Heart left ventricle (tissue), 16 donors: ENCODE measurements around the gene PCMTD2. TPM values are rescaled to one million over a fixed set of nuclear protein-coding genes. Genes with fewer than 3 reads are reported as not detected.

Experiments
- ATAC-seq, 4 donors: fragments of 200-7000 bp; cut with Tn5 transposase; one replicate each; pipeline ENCODE4 v1.9.1; 2020 to 2022; ENCODE audit warnings: moderate library complexity in 4 of 4, mild to moderate bottlenecking in 3 of 4, moderate number of reproducible peaks in 1 of 4
- DNase-seq, 5 donors: peaks; one replicate each; pipeline ENCODE4 v3.0.0-alpha.2; 2020
- H3K27ac ChIP-seq, 12 donors: fragments of 200-600 bp; sonication (generic) in 4 of 12; one replicate each; pipeline versions ENCODE4 v1.5.0 to v1.8.0; 2016 to 2022; ENCODE audit warnings: mild to moderate bottlenecking in 2 of 12
- H3K27me3 ChIP-seq, 9 donors: fragments of 200-600 bp; sonication (generic) in 2 of 9; one replicate each; pipeline versions ENCODE4 v1.5.1 to v1.8.0; 2016 to 2022; ENCODE audit warnings: mild to moderate bottlenecking in 3 of 9
- H3K36me3 ChIP-seq, 9 donors: fragments of 200-600 bp; sonication (generic) in 2 of 9; one replicate each; pipeline versions ENCODE4 v1.5.0 to v1.8.0; 2018 to 2022; ENCODE audit warnings: mild to moderate bottlenecking in 2 of 9
- H3K4me1 ChIP-seq, 12 donors: fragments of 200-600 bp; sonication (generic) in 4 of 12; one replicate each; pipeline versions ENCODE4 v1.5.0 to v1.8.0; 2016 to 2022; ENCODE audit warnings: mild to moderate bottlenecking in 3 of 12
- H3K4me3 ChIP-seq, 12 donors: fragments of 200-600 bp; sonication (generic) in 4 of 12; one replicate each; pipeline versions ENCODE4 v1.5.0 to v1.8.0; 2017 to 2022; ENCODE audit warnings: mild to moderate bottlenecking in 9 of 12, moderate library complexity in 4 of 12
- H3K9me3 ChIP-seq, 12 donors: fragments of 200-600 bp; sonication (generic) in 4 of 12; one replicate each; pipeline versions ENCODE4 v1.5.0 to v1.8.0; 2016 to 2022; ENCODE audit warnings: mild to moderate bottlenecking in 1 of 12
- CTCF ChIP-seq, 12 donors: fragments of 200-600 bp; sonication (generic) in 4 of 12; IDR thresholded peaks; one replicate each; pipeline versions ENCODE4 v1.5.0 to v1.8.0; 2018 to 2022; ENCODE audit warnings: antibody characterized with exemption in 12 of 12, mild to moderate bottlenecking in 5 of 12
- POLR2A ChIP-seq, 2 donors: fragments of 450-650 bp; IDR thresholded peaks; one replicate each; pipeline ENCODE4 v1.6.1; 2017; ENCODE audit warnings: antibody characterized with exemption in 2 of 2, mild to moderate bottlenecking in 2 of 2, moderate library complexity in 2 of 2
- WGBS, 4 donors: extraction: QIAGEN DNeasy Blood & Tissue Kit in 2 of 4; methylation state at CpG; one replicate each; pipeline versions ENCODE4 v1.1.5 to v1.1.7; 2013 to 2018; 5-methylcytosine and 5-hydroxymethylcytosine counted together
- intact Hi-C, 10 donors: fragments of 100-400 bp; cut with DNase I; formaldehyde crosslinking; loops; one replicate each; pipeline versions ENCODE4 v1.11.1 to v1.14.2; 2022
- polyA plus RNA-seq, 2 donors: library from polyadenylated mRNA; stranded (reverse); fragments of 200-250 nt; gene quantifications; one replicate each; pipeline ENCODE4 v1.2.3, GENCODE V29; 2013
- total RNA-seq, 9 donors: library from RNA; depleted of rRNA in 2 of 9; stranded (reverse); fragments of >200 nt in 2 of 9; fragmentation: NEBNext Ultra II Directional in 3 of 9; extraction: Animal tissue kit (Norgen Biotek cat#: 25700) in 3 of 9; gene quantifications; one replicate each; pipeline versions ENCODE4 v1.1.0 to v1.2.4, GENCODE V29; 2016 to 2023
- donor health status: ischemic (EF 13 %, LVEDD 7.1; RV severe dilation, severe dysfunction).
- donor health status: healthy with polysubstance abuse.
- donor health status: DM: no; HTN: yes; CAD: no.
- donor health status: DM: no; HTN: no; CAD: no.
- donor health status: ischemic (EF 25% LVEDD 6.9; RV normal size, moderate dysfunction).
- donor health status: ischemic (EF 25% LVEDD 5.7; RV mildly dilated, moderate dysfunction).
- donor health status: healthy.
- donor health status: DM: yes; HTN: yes; CAD: no.
- donor health status: ischemic (EF 35%, LVEDD 5.7; RV mildly dilated, moderate dysfunction).
- donor health status: nonischemic (EF 11% LVEDD 7.7; RV severe dilation, severe dysfunction).
- donor health status: DM: yes; HTN: yes; CAD: no.
- donor health status: PGD.
- donor health status: ischemic (EF 29% LVEDD 5.4; RV normal size, mild dysfunction).
- donor health status: nonischemic (EF 23%, LVEDD 6.1; RV moderate dilation, normal function).

The PCMTD2 gene
- total and polyA plus RNA-seq, 11 donors: 23.9 to 128 (median 59.3) TPM

GRCh38 chr20:64217539-64218221 is 37.9 kb upstream of the PCMTD2 start:
- DNase-seq (no peak), ATAC-seq (no peak)
- Histone ChIP-seq H3K27ac (no peak overlapping the region), H3K4me3 (no peak overlapping the region), H3K27me3 (peaks cover 0 to 3% (median 0%) of the 10 kb centered on the region in 9 donors), H3K9me3 (no peaks in the 10 kb centered on the region), H3K36me3 (no peaks in the 10 kb centered on the region), H3K4me1 (peaks cover 0 to 33% (median 23%) of the 10 kb centered on the region in 12 donors)
- intact Hi-C loops: no loop called here
- 61 to 75% (median 69%) methylated on average over 12 to 13 of the region's 13 CpGs for WGBS, 4 donors
- TF ChIP-seq POLR2A (IDR thresholded peaks at IDR 0.05) (no peak), CTCF (IDR thresholded peaks at IDR 0.05) (no peak)

DNA sequence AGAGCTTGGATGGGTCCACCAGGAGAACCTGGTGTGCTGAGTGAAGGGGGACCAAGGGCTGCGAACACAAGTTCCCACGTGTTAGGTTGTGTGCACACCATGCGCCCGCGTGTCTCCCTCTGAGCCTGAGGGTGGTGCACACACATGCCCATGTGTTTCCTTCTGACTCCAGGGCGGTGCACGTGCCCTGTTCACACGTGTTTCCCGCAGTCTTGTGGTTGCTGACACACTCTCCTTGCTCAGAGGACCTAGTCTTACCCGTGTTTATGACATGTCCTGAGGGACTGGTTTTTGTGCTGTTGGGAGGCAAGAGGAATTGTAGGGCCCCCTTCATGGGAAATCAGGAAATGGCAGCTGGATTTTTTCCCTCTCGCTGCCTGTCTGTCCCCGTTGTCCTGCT is 36.3 kb upstream of the PCMTD2 start:
- intact Hi-C loops: no loop called here
- DNase-seq: no peak
- WGBS, 4 donors: 79 to 85% (median 80%) methylated on average over 11 to 12 of the region's 12 CpGs

GRCh38 chr20:64219730-64220129 is 35.8 kb upstream of the PCMTD2 start:
- Histone ChIP-seq H3K4me3 (no peak overlapping the region), H3K36me3 (no peaks in the 10 kb centered on the region), H3K27ac (no peak overlapping the region), H3K27me3 (peaks cover 0 to 3% (median 0%) of the 10 kb centered on the region in 9 donors), H3K4me1 (peaks cover 0 to 35% (median 29%) of the 10 kb centered on the region in 12 donors), H3K9me3 (no peaks in the 10 kb centered on the region)
- no peak for TF ChIP-seq CTCF (IDR thresholded peaks at IDR 0.05)
- no peak for TF ChIP-seq POLR2A (IDR thresholded peaks at IDR 0.05)
- ATAC-seq (no peak), DNase-seq (no peak)
- WGBS, 4 donors: 78 to 94% (median 83%) methylated on average over 5 to 16 of the region's 16 CpGs
- intact Hi-C loops: loop anchor here in 2 of 10 donors (5.0 kb wide), 1 partner anchor 38 kb away; the partner anchor contains the start of gene PCMTD2 (in 2 of the 2)

More for the DNA sequence above, 36.3 kb upstream of the PCMTD2 start:
- TF ChIP-seq POLR2A (IDR thresholded peaks at IDR 0.05) (no peak), CTCF (IDR thresholded peaks at IDR 0.05) (no peak)
- H3K4me1 ChIP-seq: peaks cover 0 to 33% (median 26%) of the 10 kb centered on the region in 12 donors
- no peaks in the 10 kb centered on the region for H3K36me3 ChIP-seq
- H3K27ac ChIP-seq: no peak overlapping the region
- H3K4me3 ChIP-seq: no peak overlapping the region
- H3K27me3 ChIP-seq: peaks cover 0 to 3% (median 0%) of the 10 kb centered on the region in 9 donors
- H3K9me3 ChIP-seq: no peaks in the 10 kb centered on the region
- ATAC-seq: no peak

DNA sequence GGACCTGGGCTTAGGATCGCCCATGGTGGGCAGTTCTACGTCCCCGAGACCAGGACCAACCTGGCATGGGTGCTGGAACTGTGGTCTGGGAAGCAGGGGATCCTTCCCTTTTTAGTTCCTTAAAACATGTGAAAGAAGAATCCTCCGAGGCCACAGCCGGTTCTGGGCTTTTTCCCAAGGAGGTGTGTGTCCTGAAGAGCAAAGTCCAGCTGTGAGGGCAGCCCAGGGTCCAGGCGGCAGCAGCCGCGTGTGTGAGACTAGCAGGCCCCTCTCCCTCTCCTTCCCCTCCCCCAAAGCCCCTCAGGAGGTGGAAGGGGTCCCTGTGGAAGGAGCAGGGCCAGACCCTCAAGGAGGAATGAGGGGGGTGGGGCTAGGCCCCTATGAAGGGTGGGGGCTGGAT is 35.1 kb upstream of the PCMTD2 start:
- H3K27ac ChIP-seq: no peak overlapping the region
- intact Hi-C loops: loop anchor here in 2 of 10 donors (5.0 kb wide), 1 partner anchor 37 kb away; the partner anchor contains the start of gene PCMTD2 (in 2 of the 2)
- DNase-seq (no peak), ATAC-seq (no peak)
- peaks cover 0 to 3% (median 0%) of the 10 kb centered on the region in 9 donors for H3K27me3 ChIP-seq
- H3K9me3 ChIP-seq: no peaks in the 10 kb centered on the region
- peaks cover 0 to 42% (median 35%) of the 10 kb centered on the region in 12 donors for H3K4me1 ChIP-seq
- no peaks in the 10 kb centered on the region for H3K36me3 ChIP-seq
- TF ChIP-seq POLR2A (IDR thresholded peaks at IDR 0.05): no peak
- TF ChIP-seq CTCF (IDR thresholded peaks at IDR 0.05): no peak
- WGBS, 4 donors: 74 to 87% (median 82%) methylated on average over 3 to 8 of the region's 8 CpGs
- no peak overlapping the region for H3K4me3 ChIP-seq
